Measurements from ENCODE around the gene MYO5C.

Gene MYO5C

GRCh38 chr15:52232327-52232726 is 63.3 kb downstream of the MYO5C start:
- TF ChIP-seq CTCF (IDR thresholded peaks at IDR 0.05; ENCODE audit: low read depth, low read length), result no peak
- no peak for DNase-seq (ENCODE audit: extremely low read depth, low read depth)

GRCh38 chr15:52230073-52230472 is 65.5 kb downstream of the MYO5C start:
- DNase-seq (ENCODE audit: extremely low read depth, low read depth), result no peak
- TF ChIP-seq CTCF (IDR thresholded peaks at IDR 0.05; ENCODE audit: low read depth, low read length), result no peak

- no peak for DNase-seq (ENCODE audit: extremely low read depth, low read depth)
Measured at GRCh38 chr15:52228921-52229320, 66.7 kb downstream of the MYO5C start.

GRCh38 chr15:52227456-52227855 is 68.1 kb downstream of the MYO5C start:
- peak; percentile 65 for DNase-seq (ENCODE audit: extremely low read depth, low read depth)
- peak; percentile 81 for TF ChIP-seq CTCF (IDR thresholded peaks at IDR 0.05; ENCODE audit: low read depth, low read length)

More at GRCh38 chr15:52228921-52229320, 66.7 kb downstream of the MYO5C start:
- TF ChIP-seq CTCF (IDR thresholded peaks at IDR 0.05; ENCODE audit: low read depth, low read length), result no peak

GRCh38 chr15:52225230-52225629 is 70.4 kb downstream of the MYO5C start:
- no peak for DNase-seq (ENCODE audit: extremely low read depth, low read depth)
- TF ChIP-seq CTCF (IDR thresholded peaks at IDR 0.05; ENCODE audit: low read depth, low read length), result no peak

- no peak for DNase-seq (ENCODE audit: extremely low read depth, low read depth)
- no peak for TF ChIP-seq CTCF (IDR thresholded peaks at IDR 0.05; ENCODE audit: low read depth, low read length)
Measured at GRCh38 chr15:52224211-52224610, 71.4 kb downstream of the MYO5C start.

- DNase-seq (ENCODE audit: extremely low read depth, low read depth), result no peak
- TF ChIP-seq CTCF (IDR thresholded peaks at IDR 0.05; ENCODE audit: low read depth, low read length), result no peak
Measured at GRCh38 chr15:52221730-52222129, 73.9 kb downstream of the MYO5C start.

Data from AG09319 (cell line).